ENCODE results near the gene WDR91. TPM values are rescaled to one million over a fixed set of nuclear protein-coding genes. Genes with fewer than 3 reads are reported as not detected.

Gene WDR91
- polyA plus RNA-seq, 5 donors: 44.7 to 70.5 (median 49.9) TPM

Other genes with a start within 250 kb of the WDR91 start
- 10 to 100 TPM in 4 of 5 donors, 1 to 10 TPM in 1; 8.7 to 16.9 (median 12.6) TPM for gene AGBL3, start 225.0 kb downstream of the WDR91 start, polyA plus RNA-seq (ENCODE audit: insufficient read depth in 1 of 5, insufficient read length in 5 of 5, low replicate concordance in 1 of 5)
- 10 to 100 TPM; 16.4 to 20.4 (median 16.9) TPM for gene TMEM140, start 63.5 kb downstream of the WDR91 start, polyA plus RNA-seq (ENCODE audit: insufficient read depth in 1 of 5, insufficient read length in 5 of 5, low replicate concordance in 1 of 5)
- 10 to 100 TPM; 43.2 to 52.0 (median 45.0) TPM for gene CYREN, start 40.8 kb downstream of the WDR91 start, polyA plus RNA-seq (ENCODE audit: insufficient read depth in 1 of 5, insufficient read length in 5 of 5, low replicate concordance in 1 of 5)
- under 1 TPM; 0.11 to 0.42 (median 0.21) TPM for gene STRA8, start 22.3 kb upstream of the WDR91 start, polyA plus RNA-seq (ENCODE audit: insufficient read depth in 1 of 5, insufficient read length in 5 of 5, low replicate concordance in 1 of 5)

All from right lung (tissue), 5 donors.